Activated CD8-positive, alpha-beta memory T cell treated with anti-CD3 and anti-CD28 coated beads, Interleukin-2, amount 50 U/mL, for 48 hours (primary cell): ENCODE results near the gene TMEM247.

Experiments used
- DNase-seq: peaks from one replicate; pipeline ENCODE4 v3.0.0-alpha.2; 2020

Gene TMEM247

DNA sequence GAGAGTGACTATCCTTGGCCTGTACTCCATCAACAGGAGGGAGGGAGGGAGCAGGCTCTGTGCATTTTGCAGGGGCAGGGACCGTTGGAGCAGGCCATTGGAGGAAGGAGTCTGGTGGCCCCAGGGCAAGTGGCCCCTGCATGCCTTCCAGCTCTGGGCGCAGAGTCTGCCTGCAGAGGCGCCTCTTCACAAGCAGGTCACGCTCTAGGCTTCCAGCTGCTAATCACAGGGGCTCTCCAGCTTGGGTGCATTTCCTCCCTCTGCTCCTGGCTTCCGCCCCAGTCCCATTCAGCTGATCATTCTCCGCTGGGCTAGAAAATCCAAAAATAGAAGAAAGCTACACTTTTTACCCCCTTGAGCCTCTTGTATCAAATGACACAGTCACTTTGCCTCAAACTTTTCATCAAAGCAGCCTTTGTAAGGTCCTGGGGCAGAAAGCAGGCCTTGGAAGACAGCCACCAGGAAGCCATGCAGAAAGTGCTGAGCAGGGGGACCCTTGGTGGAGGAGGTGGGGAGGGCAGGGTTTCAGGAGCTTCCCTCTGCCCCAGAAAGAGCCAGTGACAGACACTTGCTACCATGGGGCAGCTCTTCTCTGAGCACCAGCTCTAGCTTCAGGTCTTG, 11.3 kb downstream of the TMEM247 start:
- no peak for DNase-seq

GRCh38 chr2:46492301-46492700, 12.9 kb downstream of the TMEM247 start:
- no peak for DNase-seq

- DNase-seq: no peak
These were observed 14.0 kb downstream of the TMEM247 start for GRCh38 chr2:46493241-46493970.

DNA sequence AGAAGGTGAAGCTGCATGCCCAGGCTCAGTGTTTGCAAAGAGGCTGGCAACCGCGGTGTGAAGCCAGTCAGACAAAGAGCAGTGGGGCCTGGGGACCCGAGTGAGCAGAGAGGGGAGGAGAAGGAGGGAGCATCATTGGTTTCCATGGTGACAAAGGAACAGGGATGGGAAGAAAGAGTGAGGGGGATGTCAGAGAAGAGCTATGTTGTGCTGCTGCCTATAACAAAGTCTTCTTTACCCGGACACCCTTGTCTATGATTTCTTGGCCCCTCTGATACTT, 14.5 kb downstream of the TMEM247 start:
- no peak for DNase-seq

- DNase-seq: no peak
These were observed 15.2 kb downstream of the TMEM247 start for GRCh38 chr2:46494596-46494995.

- no peak for DNase-seq
These were observed 16.1 kb downstream of the TMEM247 start for GRCh38 chr2:46495231-46496030.

- DNase-seq: no peak
These were observed 18.4 kb downstream of the TMEM247 start for GRCh38 chr2:46497766-46498165.

DNA sequence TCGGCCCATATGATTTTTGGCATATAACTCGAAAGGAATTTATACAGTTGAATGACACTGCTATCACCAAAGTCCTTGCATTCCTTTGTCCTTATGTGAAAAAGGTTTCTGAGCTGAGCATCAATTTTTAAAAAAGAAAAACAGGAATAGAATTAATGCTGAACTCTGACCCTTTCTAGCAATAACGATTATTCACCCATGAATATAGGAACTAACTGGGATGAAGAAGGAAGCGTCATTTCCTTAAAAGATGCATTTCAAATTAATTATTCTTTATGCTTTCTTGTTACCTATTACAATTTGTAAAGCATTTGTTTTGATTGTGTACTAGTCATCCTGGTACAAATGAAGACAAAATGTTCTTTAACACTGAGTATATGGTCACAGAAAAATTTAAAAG, 19.3 kb downstream of the TMEM247 start:
- no peak for DNase-seq

DNA sequence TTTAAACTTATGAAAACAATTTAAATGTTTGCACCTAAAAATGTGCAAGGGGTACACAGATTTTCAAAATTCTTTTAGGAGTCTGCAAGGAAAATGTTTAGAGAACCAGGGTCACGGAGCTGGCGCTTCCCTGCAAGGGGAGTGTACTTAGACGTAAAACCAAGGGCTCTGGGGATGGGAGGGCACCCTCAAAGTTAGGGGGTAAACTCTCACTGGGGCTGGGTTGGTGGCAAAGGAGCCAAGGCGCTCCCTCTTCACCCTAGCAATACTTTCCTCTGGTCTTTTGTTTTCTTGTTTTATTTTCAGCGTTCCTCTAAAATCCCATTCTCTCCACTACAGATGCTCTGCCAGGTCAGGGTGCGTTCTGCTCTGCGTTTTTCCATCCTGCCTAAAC, 20.0 kb downstream of the TMEM247 start:
- DNase-seq: no peak

DNA sequence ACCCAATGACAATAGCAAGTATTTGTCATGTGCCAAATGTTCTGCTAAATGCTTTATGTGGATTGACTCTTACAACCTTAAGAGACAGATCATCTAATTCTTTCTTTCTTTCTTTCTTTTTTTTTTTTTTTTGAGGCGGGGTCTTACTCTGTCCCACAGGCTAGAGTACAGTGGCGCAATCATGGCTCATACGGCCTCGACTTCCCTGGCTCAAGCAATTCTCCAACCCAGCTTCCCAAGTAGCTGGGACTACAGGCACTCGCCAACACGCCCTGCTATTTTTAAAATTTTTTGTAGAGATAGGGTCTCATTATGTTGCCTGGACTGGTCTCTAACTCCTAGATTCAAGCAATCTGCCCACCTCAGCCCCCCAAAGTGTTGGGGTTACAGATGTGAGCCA, 21.4 kb downstream of the TMEM247 start:
- DNase-seq: no peak

GRCh38 chr2:46502291-46502885, 23.0 kb downstream of the TMEM247 start:
- DNase-seq: no peak

DNA sequence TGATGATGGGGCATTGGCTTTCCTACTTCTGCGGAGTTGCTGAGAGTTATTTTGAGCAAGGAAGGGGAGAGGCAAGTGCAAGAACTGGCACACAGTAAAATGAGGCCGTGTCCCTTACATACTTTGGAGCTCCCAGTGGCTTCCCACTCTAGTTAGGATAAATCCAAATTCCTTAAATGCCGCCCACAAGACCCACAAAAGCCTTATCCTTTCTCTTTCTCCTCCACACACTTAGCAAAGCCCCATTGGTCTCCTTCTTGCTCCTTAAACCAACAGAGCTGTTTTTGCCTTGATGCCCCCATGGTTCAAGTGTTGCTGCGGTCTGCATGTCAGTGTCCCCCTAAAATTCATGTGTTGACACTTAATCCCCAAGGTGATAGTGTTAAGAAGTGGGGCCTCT, 24.3 kb downstream of the TMEM247 start:
- DNase-seq: no peak

GRCh38 chr2:46504221-46504620, 24.9 kb downstream of the TMEM247 start:
- no peak for DNase-seq

- no peak for DNase-seq
These were observed 25.5 kb downstream of the TMEM247 start for GRCh38 chr2:46504685-46505471.

DNA sequence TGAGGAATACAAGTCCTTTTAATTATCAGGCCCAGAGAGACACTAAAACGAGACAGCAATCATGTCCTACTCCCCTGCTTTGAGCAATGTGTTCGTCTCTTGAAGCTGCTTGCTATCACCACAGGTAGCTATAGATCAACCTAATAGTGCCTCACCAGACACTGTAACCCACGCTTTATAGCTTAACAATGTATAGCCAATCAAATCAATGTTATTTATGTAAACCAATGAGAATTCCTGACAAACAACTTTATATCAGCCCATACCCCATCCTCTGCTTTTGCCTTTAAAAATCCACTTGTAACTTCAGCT, 26.1 kb downstream of the TMEM247 start:
- DNase-seq: no peak

DNA sequence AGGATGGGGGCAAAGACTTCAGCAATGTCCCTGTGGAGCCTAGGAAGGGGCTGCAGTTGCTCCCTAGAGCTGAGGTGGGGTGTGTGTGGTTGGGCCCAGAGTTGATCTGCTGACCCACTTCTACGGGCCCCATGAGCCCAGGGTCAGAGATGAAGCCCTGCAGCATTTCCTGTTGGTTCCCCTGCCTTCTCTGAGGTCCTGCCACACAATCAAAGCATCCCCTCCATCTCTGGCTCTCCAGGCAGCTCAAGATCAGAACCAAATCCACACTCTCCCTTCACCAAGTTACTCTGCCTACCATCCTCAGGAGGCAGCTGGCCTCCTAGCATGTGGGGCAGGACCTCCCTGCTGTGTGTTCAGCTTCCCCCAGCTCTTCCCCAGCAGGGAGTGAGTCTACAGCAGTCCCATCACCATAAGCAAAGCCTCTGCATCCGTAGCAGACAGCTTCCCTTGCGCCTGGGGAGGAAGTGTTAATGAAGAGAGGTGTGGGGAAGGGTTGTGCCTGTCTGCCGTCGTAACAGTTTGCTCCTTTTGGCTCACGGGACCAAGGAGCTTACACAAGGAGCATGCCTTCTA, 26.9 kb downstream of the TMEM247 start:
- DNase-seq: no peak

GRCh38 chr2:46508312-46508711, 28.9 kb downstream of the TMEM247 start:
- no peak for DNase-seq

- no peak for DNase-seq
These were observed 29.4 kb downstream of the TMEM247 start for GRCh38 chr2:46508759-46509158.

GRCh38 chr2:46509804-46510203, 30.4 kb downstream of the TMEM247 start:
- DNase-seq: no peak

DNA sequence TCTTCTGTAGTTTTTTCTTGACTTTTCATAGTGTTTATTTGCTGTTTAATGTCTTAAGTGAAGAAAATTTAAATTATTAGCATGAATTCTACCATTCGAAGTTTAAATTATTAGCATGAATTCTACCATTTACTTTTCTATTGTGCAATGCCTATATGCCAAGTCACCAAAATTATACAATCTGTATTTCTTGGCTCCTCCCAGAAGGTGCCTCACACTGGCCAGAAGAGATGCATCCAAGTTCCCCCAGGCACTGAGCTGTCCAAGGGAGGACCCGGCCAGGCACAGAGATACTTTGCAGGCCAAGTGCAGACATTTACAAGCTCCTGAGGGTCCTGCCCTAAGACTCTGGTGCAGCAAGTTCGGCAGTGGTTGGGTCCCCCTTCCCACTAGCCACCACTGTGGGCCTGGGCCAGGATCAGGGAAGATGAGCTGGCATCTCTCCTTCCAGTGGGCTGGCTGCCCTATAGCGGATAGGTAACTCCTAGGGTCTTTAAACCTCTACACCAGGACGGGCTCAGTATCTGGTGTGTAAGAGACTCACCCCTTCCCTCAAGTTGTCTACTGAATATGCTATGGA, 31.3 kb downstream of the TMEM247 start:
- no peak for DNase-seq

DNA sequence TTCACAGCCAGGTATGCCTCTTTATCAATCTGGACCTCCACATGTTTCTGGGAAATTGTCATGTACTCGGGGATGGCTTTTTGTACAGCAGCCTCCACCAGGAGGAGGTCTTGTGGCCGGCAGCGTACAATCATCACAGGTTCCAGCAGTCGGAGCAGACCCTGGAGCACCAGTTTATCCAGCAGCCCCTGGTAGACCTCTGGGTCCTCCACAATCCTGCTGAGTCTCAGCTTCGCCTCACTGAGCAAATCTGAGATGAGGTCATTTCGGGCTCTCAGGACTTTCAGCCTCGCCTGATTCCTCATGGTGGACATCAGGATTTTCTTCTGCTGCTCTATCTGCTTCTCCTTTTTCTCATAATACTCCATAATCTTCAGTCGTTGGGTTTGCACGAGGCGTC, 32.8 kb downstream of the TMEM247 start:
- DNase-seq: no peak

DNA sequence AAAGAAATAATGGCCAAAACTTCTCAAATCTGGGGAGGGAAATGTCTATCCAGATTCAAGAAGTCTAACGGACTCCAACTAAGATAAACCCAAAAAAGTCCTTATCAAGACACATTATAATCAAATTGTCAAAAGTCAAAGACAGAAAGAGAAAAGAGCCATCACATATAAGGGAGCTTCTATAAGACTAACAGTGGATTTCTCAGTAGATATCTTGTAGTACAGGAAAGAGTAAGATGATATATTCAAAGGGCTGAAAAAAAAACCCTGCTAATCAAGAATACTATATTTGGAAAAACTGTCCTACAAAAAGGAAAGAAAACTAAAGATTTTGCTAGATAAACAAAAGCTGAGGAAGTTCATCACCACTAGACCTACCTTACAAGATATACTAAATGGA, 35.4 kb downstream of the TMEM247 start:
- DNase-seq: no peak

DNA sequence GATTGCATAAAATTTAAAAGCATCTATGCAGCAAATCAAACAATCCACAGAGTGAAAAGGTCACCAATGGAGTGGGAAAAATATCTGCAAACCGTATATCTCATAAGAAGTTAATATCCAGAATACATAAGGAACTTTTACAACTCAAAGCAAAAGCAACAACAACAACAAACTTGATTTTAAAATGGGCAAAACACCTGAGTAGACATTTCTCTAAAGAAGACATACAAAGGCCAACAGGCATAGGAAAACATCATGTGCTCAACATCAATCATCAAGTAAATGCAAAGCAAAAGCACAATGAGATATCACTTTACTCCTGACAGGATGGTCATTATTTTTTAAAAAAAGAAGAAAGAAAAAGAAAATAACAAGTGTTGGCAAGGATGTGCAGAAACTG, 38.1 kb downstream of the TMEM247 start:
- DNase-seq: no peak
